Caco-2 (cell line): ENCODE results near the gene LRRC56. TPM values are rescaled to one million over a fixed set of nuclear protein-coding genes. Genes with fewer than 3 reads are reported as not detected.

Source experiments
- BruUV-seq: library from RNA; stranded (reverse); fragments of 400-500 nt; replicated peaks from 2 replicates; lab custom pipeline; 2021; lab: Mats Ljungman, UMichigan
- CTCF ChIA-PET: fragments of 300-600 bp; sonication (Branson Sonifier 250); formaldehyde crosslinking; loops from one replicate; lab custom pipeline; 2022; ENCODE audit warnings: antibody characterized with exemption; lab: Charles Lee
- POLR2A ChIA-PET: fragments of 300-600 bp; sonication (Branson Sonifier 250); formaldehyde crosslinking; loops from one replicate; lab custom pipeline; 2022; ENCODE audit warnings: antibody characterized with exemption; lab: Charles Lee
- DNase-seq, 2 experiments: peaks; one replicate each; pipeline versions ENCODE4 v3.0.0 to v3.0.0-alpha.2; 2020 to 2022
- H3K27me3 ChIP-seq: replicated peaks from 2 replicates; pipeline ENCODE4 v1.6.0; 2011; ENCODE audit warnings: low read length; ENCODE audit not compliant: control insufficient read depth, insufficient read depth
- H3K36me3 ChIP-seq: 2 replicates; pipeline ENCODE4 v1.5.1; 2011; ENCODE audit warnings: low read length; ENCODE audit not compliant: control insufficient read depth, insufficient read depth
- H3K4me1 ChIP-seq: fragments of 250-450 bp; sonication (Bioruptor Pico); 2 replicates; pipeline ENCODE4 v1.5.1; 2020; ENCODE audit warnings: mild to moderate bottlenecking
- H3K4me3 ChIP-seq: 2 replicates; pipeline ENCODE4 v1.5.1; 2011; ENCODE audit warnings: low read depth, mild to moderate bottlenecking, control low read depth, low read length
- H3K9me3 ChIP-seq: fragments of 250-450 bp; sonication (Bioruptor Pico); 2 replicates; pipeline ENCODE4 v1.5.1; 2020; ENCODE audit warnings: mild to moderate bottlenecking, moderate library complexity
- H3K27ac Mint-ChIP-seq: one replicate; pipeline ENCODE4 v1.8.0; 2022; ENCODE audit warnings: mixed read lengths; ENCODE audit not compliant: unreplicated experiment
- H3K27me3 Mint-ChIP-seq: one replicate; pipeline ENCODE4 v1.8.0; 2022; ENCODE audit warnings: mixed read lengths; ENCODE audit not compliant: insufficient read depth, unreplicated experiment
- H3K36me3 Mint-ChIP-seq: one replicate; pipeline ENCODE4 v1.8.0; 2022; ENCODE audit warnings: mild to moderate bottlenecking, mixed read lengths; ENCODE audit not compliant: insufficient read depth, unreplicated experiment
- H3K4me1 Mint-ChIP-seq: one replicate; pipeline ENCODE4 v1.8.0; 2022; ENCODE audit warnings: low read depth, mixed read lengths; ENCODE audit not compliant: unreplicated experiment
- H3K4me3 Mint-ChIP-seq: one replicate; pipeline ENCODE4 v1.8.0; 2022; ENCODE audit warnings: mild to moderate bottlenecking, moderate library complexity, mixed read lengths; ENCODE audit not compliant: unreplicated experiment
- H3K9me3 Mint-ChIP-seq: one replicate; pipeline ENCODE4 v1.8.0; 2022; ENCODE audit warnings: mixed read lengths; ENCODE audit not compliant: unreplicated experiment
- intact Hi-C: fragments of 100-400 bp; cut with micrococcal nuclease; formaldehyde crosslinking; loops from one replicate; pipeline ENCODE4 v1.10.0; 2022; ENCODE audit not compliant: unreplicated experiment
- total RNA-seq: library from RNA; stranded (reverse); gene quantifications from 2 replicates; pipeline ENCODE4 v1.2.3, GENCODE V29; 2022
- TF ChIP-seq, protein P1 (sequence below), 2 experiments: fragments of 200-600 bp in 1 of 2; IDR thresholded peaks; 1 replicate in 1 of 2; 2 replicates in 1 of 2; pipeline versions ENCODE4 v1.5.1 to v1.8.0; 2011 to 2022; ENCODE audit warnings: antibody characterized with exemption in 1 of 2, control low read depth in 1 of 2, inconsistent platforms in 1 of 2, low read depth in 1 of 2, low read length in 1 of 2, mild to moderate bottlenecking in 1 of 2, moderate library complexity in 1 of 2; ENCODE audit not compliant: insufficient read depth in 1 of 2, severe bottlenecking in 1 of 2, unreplicated experiment in 1 of 2

Gene LRRC56
- total RNA-seq, 1 experiment from 2014 or later, result 4.4 TPM

DNA sequence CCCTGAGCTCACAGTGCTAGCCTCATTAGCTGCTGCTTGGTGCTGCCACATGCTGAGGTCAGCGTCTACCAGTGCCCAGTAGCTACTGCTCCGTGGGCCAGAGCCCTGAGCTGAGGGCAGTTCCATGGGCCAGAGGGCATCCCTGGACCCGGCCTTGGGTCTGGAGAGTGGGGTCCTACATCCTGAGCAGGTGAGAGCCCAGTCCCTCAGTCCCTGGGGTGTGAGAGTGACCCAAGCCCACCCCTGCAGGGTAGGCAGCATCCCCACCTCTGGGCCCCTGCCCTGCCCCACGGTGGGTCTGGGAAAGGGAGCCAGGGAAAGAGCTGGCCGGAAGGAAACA is 13.4 kb downstream of the LRRC56 start:
- TF ChIP-seq, protein P1, sequence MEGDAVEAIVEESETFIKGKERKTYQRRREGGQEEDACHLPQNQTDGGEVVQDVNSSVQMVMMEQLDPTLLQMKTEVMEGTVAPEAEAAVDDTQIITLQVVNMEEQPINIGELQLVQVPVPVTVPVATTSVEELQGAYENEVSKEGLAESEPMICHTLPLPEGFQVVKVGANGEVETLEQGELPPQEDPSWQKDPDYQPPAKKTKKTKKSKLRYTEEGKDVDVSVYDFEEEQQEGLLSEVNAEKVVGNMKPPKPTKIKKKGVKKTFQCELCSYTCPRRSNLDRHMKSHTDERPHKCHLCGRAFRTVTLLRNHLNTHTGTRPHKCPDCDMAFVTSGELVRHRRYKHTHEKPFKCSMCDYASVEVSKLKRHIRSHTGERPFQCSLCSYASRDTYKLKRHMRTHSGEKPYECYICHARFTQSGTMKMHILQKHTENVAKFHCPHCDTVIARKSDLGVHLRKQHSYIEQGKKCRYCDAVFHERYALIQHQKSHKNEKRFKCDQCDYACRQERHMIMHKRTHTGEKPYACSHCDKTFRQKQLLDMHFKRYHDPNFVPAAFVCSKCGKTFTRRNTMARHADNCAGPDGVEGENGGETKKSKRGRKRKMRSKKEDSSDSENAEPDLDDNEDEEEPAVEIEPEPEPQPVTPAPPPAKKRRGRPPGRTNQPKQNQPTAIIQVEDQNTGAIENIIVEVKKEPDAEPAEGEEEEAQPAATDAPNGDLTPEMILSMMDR (IDR thresholded peaks at IDR 0.05; ENCODE audit: insufficient read depth in 1 of 2, low read depth in 1 of 2, low read length in 1 of 2, severe bottlenecking in 1 of 2, unreplicated experiment in 1 of 2), result no peak
- H3K27ac Mint-ChIP-seq, result no peak overlapping the region
- POLR2A ChIA-PET, result no interaction called here

GRCh38 chr11:551131-551530 is 13.8 kb downstream of the LRRC56 start:
- Mint-ChIP-seq H3K4me3 (no peak overlapping the region), H3K27me3 (no peaks in the 10 kb centered on the region), H3K9me3 (no peaks in the 10 kb centered on the region), H3K36me3 (no peaks in the 10 kb centered on the region), H3K27ac (no peak overlapping the region), H3K4me1 (no peaks in the 10 kb centered on the region)
- BruUV-seq, result no TSS peak
- Histone ChIP-seq H3K9me3 (no peaks in the 10 kb centered on the region), H3K36me3 (no peaks in the 10 kb centered on the region), H3K4me3 (no peak overlapping the region), H3K27me3 (no peaks in the 10 kb centered on the region), H3K4me1 (peaks cover 13% of the 10 kb centered on the region)
- intact Hi-C loops, result loop anchor here (10.0 kb wide), 1 partner anchor 174 kb away; no protein-coding TSS in a partner anchor
- TF ChIP-seq, protein P1 (IDR thresholded peaks at IDR 0.05; ENCODE audit: insufficient read depth in 1 of 2, low read depth in 1 of 2, low read length in 1 of 2, severe bottlenecking in 1 of 2, unreplicated experiment in 1 of 2), result no peak
- ChIA-PET POLR2A (no interaction called here), CTCF (interaction anchor here (0.9 kb wide), 1 partner anchor 103 kb away, joined by 5 read pairs; no protein-coding TSS in a partner anchor)
- no peak for DNase-seq

More for the DNA sequence above, 13.4 kb downstream of the LRRC56 start:
- peaks cover 13% of the 10 kb centered on the region for H3K4me1 ChIP-seq
- no peak overlapping the region for H3K4me3 ChIP-seq
- no peaks in the 10 kb centered on the region for H3K9me3 ChIP-seq
- CTCF ChIA-PET, result interaction anchor here (0.9 kb wide), 1 partner anchor 102 kb away, joined by 5 read pairs; no protein-coding TSS in a partner anchor
- no peaks in the 10 kb centered on the region for H3K36me3 ChIP-seq
- BruUV-seq, result no TSS peak
- no peak for DNase-seq
- Mint-ChIP-seq H3K4me3 (no peak overlapping the region), H3K36me3 (no peaks in the 10 kb centered on the region), H3K4me1 (no peaks in the 10 kb centered on the region), H3K27me3 (no peaks in the 10 kb centered on the region), H3K9me3 (no peaks in the 10 kb centered on the region)
- H3K27me3 ChIP-seq, result no peaks in the 10 kb centered on the region
- intact Hi-C loops, result loop anchor here (10.0 kb wide), 1 partner anchor 174 kb away; no protein-coding TSS in a partner anchor

GRCh38 chr11:551596-551995 is 14.3 kb downstream of the LRRC56 start:
- Histone ChIP-seq H3K27me3 (no peaks in the 10 kb centered on the region), H3K4me3 (no peak overlapping the region), H3K9me3 (no peaks in the 10 kb centered on the region), H3K4me1 (peaks cover 13% of the 10 kb centered on the region), H3K36me3 (no peaks in the 10 kb centered on the region)
- TF ChIP-seq, protein P1 (IDR thresholded peaks at IDR 0.05; ENCODE audit: insufficient read depth in 1 of 2, low read depth in 1 of 2, low read length in 1 of 2, severe bottlenecking in 1 of 2, unreplicated experiment in 1 of 2), result no peak
- POLR2A ChIA-PET, result no interaction called here
- BruUV-seq, result no TSS peak
- Mint-ChIP-seq H3K36me3 (no peaks in the 10 kb centered on the region), H3K27ac (no peak overlapping the region), H3K4me3 (no peak overlapping the region), H3K9me3 (no peaks in the 10 kb centered on the region), H3K4me1 (no peaks in the 10 kb centered on the region), H3K27me3 (no peaks in the 10 kb centered on the region)
- CTCF ChIA-PET, result interaction anchor here (0.9 kb wide), 1 partner anchor 103 kb away, joined by 5 read pairs; no protein-coding TSS in a partner anchor
- DNase-seq, result no peak
- intact Hi-C loops, result loop anchor here (10.0 kb wide), 1 partner anchor 173 kb away; no protein-coding TSS in a partner anchor
